ENCODE measurements around the gene BLOC1S5. TPM values are rescaled to one million over a fixed set of nuclear protein-coding genes. Genes with fewer than 3 reads are reported as not detected.

The BLOC1S5 gene
- total RNA-seq, 4 donors from 2014 or later, result 9.6 to 18.8 (median 14.9) TPM

DNA sequence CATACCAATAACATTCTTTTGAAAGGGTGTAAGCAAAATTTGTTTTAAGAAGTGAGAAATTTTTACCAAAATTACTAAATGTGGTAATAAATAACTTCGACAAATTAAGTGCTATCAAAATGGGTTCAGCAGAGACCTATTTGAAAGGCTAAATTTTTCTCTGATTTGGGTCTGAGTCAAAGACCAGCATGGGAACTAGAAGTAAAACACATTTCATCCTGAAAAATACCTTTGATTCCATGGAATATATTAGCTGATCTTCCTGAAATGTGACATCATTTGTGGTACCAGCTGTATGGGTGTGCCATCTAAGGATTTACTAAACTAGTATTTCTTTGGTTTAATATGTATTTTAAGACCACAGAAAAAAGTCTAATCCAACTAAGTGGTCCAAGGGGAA is 63.6 kb downstream of the BLOC1S5 start:
- TF ChIP-seq, protein P1, sequence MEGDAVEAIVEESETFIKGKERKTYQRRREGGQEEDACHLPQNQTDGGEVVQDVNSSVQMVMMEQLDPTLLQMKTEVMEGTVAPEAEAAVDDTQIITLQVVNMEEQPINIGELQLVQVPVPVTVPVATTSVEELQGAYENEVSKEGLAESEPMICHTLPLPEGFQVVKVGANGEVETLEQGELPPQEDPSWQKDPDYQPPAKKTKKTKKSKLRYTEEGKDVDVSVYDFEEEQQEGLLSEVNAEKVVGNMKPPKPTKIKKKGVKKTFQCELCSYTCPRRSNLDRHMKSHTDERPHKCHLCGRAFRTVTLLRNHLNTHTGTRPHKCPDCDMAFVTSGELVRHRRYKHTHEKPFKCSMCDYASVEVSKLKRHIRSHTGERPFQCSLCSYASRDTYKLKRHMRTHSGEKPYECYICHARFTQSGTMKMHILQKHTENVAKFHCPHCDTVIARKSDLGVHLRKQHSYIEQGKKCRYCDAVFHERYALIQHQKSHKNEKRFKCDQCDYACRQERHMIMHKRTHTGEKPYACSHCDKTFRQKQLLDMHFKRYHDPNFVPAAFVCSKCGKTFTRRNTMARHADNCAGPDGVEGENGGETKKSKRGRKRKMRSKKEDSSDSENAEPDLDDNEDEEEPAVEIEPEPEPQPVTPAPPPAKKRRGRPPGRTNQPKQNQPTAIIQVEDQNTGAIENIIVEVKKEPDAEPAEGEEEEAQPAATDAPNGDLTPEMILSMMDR (IDR thresholded peaks at IDR 0.05; ENCODE audit: low read depth), result no peak

DNA sequence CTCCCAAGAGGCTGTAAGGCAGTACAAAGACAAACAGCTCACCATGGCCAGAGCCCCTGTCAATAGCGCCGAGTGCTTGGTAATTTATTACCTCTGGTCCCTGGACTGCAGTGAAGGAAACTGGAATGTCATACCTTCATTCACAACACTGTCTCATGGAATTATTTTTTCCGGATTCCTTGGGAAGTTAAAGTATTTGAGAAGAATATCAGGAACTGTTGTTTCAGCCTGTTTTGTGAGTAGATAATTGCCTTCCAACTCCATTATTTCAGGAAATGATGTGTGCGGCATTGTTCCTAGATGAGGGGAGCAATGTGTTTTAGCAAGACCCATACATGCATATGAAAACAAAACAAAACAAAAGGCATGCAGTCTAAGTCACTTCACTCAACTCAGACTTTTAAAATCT is 64.0 kb downstream of the BLOC1S5 start:
- TF ChIP-seq, protein P1 (IDR thresholded peaks at IDR 0.05; ENCODE audit: low read depth), result no peak

DNA sequence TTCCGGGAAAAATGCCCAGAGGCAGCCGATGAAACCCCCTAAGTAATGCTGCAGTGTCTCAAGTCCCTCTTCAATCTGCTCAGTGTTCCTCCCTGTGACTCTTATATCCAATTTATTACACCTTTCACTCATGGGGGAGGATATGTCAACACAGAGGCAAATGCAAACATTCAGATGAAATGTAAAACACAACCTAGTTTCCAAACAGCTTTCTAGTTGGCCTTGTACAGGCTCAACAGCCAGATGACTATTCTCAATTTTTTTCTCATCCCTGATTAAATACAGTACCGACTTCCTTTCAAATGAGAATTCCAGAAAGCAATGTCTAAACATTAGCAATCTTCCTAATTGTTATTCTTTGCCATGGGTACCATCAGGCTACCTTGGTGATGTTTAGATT is 65.0 kb downstream of the BLOC1S5 start:
- TF ChIP-seq, protein P1 (IDR thresholded peaks at IDR 0.05; ENCODE audit: low read depth), result no peak

DNA sequence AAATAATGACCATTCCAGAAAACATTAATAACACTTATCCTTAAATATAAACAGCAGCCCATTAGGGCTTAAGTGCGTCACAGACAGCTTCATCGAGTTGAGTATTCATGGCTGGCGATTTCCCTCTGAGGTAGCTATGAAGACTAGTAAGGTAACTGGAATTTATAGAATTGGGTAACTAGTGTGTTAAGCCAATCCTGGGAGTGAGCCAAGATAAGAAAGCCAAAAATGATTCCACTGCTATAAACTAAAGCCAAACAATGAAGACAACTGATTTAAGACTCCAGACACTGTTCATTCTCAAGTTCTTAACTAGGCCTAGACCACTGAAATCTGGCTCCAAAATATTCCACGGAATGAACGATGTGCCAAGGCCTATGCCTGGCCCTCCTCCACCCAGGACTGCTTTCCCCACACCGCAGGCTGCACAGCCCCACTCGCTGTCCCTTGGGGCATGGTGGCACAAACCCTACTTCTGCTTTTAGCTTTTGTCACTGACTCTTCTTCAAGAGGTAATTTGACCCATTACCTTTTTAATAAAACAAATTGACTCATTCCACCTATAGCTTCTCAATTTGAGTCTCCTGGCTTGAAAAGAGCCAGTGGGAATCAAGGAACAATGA is 66.0 kb downstream of the BLOC1S5 start:
- TF ChIP-seq, protein P1 (IDR thresholded peaks at IDR 0.05; ENCODE audit: low read depth), result no peak

DNA sequence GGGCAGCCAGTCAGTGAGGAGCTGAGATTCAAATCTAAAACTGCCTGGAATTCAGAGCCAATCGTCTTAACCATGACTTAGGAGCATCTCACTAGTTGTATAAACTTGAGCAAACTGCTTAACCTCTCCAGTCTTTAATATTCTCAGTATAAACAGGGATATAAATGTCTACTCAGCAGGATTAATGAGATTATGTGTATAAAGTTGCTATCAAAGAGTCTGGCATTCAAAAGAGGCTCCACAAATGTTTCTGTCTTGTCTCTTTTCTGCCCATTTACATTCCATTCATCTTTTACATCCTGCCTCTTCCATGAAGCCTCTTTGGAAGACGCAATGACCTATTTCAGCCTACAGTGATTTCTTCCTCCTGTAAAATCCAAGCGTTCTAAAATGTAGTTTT is 66.9 kb downstream of the BLOC1S5 start:
- TF ChIP-seq, protein P1 (IDR thresholded peaks at IDR 0.05; ENCODE audit: low read depth), result no peak

DNA sequence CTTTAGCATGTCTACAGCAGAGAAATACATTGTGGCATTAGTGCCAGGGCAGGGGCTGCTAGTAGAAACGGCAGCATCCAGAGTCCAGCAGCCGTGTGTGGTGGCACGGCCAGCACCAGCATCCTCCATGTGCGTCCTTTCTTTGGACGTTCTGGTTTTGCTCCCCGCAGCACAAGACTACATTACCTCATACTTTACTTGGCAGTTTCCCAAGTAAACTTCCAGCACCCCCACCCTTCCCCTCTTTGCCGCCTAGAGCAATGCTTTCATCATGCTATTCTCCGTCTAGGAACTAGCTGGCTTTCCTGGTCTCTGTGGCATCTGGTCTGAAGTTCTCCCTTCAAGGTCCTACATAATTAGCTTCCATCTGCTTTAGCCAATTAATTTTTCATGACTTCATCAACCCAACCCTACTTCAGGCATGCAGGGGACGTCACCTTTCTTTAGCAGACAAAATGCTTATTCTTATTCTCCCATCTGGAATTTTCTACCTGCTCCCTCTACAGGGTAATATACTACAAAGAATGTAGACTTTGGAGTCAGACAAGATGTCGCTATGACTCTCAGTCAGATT is 67.6 kb downstream of the BLOC1S5 start:
- TF ChIP-seq, protein P1 (IDR thresholded peaks at IDR 0.05; ENCODE audit: low read depth), result no peak

DNA sequence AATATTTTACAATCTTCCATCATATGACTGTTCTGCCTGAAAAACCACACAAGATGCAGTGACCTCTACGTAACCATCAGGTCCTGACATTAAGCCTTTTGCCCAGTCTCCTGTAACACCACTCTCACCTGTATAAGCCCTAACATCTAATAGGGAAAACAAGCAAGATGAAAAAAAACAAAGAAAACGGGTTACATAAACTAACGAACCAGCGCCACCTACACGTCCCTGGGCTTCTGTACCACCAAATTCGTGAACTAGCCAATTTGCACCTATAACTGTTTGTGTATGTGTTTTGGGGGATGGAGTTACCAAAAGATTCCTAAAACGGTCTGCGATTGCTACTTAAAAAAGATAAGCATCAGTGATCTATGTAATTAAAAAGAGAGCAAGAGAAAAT is 70.2 kb downstream of the BLOC1S5 start:
- TF ChIP-seq, protein P1 (IDR thresholded peaks at IDR 0.05; ENCODE audit: low read depth), result no peak

Data from subcutaneous adipose tissue (tissue), 4 donors.